ENCODE measurements around the gene ZFP36L1. TPM values are rescaled to one million over a fixed set of nuclear protein-coding genes. Genes with fewer than 3 reads are reported as not detected.

ZFP36L1 gene
- total RNA-seq, 4 donors from 2014 or later, result 170 to 564 (median 315) TPM

- H3K27ac ChIP-seq, result peak overlapping the region; percentile 99
- H3K4me3 ChIP-seq, result no peak overlapping the region
- H3K36me3 ChIP-seq, result no peaks in the 10 kb centered on the region
- DNase-seq, result no peak
- TF ChIP-seq POLR2A (IDR thresholded peaks at IDR 0.05), result no peak
- TF ChIP-seq, protein P1, sequence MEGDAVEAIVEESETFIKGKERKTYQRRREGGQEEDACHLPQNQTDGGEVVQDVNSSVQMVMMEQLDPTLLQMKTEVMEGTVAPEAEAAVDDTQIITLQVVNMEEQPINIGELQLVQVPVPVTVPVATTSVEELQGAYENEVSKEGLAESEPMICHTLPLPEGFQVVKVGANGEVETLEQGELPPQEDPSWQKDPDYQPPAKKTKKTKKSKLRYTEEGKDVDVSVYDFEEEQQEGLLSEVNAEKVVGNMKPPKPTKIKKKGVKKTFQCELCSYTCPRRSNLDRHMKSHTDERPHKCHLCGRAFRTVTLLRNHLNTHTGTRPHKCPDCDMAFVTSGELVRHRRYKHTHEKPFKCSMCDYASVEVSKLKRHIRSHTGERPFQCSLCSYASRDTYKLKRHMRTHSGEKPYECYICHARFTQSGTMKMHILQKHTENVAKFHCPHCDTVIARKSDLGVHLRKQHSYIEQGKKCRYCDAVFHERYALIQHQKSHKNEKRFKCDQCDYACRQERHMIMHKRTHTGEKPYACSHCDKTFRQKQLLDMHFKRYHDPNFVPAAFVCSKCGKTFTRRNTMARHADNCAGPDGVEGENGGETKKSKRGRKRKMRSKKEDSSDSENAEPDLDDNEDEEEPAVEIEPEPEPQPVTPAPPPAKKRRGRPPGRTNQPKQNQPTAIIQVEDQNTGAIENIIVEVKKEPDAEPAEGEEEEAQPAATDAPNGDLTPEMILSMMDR (IDR thresholded peaks at IDR 0.05), result no peak
- H3K4me1 ChIP-seq, result peaks cover 22 to 29% of the 10 kb centered on the region in 2 donors
- intact Hi-C loops (cut with DNase I; ENCODE audit: low total_unique reads), result loop anchor here (10.0 kb wide), 1 partner anchor 569 kb away; no protein-coding TSS in a partner anchor
- H3K9me3 ChIP-seq, result no peaks in the 10 kb centered on the region
- H3K27me3 ChIP-seq, result no peaks in the 10 kb centered on the region
These were observed 20.5 kb upstream of the ZFP36L1 start for GRCh38 chr14:68813318-68813838.

- Histone ChIP-seq H3K36me3 (no peaks in the 10 kb centered on the region), H3K27me3 (no peaks in the 10 kb centered on the region), H3K4me3 (no peak overlapping the region), H3K9me3 (no peaks in the 10 kb centered on the region), H3K27ac (peak overlapping the region in 1 of 2 donors; percentile 38), H3K4me1 (peaks cover 34 to 44% of the 10 kb centered on the region in 2 donors)
- intact Hi-C loops (cut with DNase I; ENCODE audit: low total_unique reads), result loop anchor here (10.0 kb wide), 1 partner anchor 566 kb away; no protein-coding TSS in a partner anchor
- TF ChIP-seq, protein P1 (IDR thresholded peaks at IDR 0.05), result no peak
- no peak for TF ChIP-seq POLR2A (IDR thresholded peaks at IDR 0.05)
- no peak for DNase-seq
These were observed 18.3 kb upstream of the ZFP36L1 start for GRCh38 chr14:68811171-68811570.

- intact Hi-C loops (cut with DNase I; ENCODE audit: low total_unique reads), result loop anchor here (10.0 kb wide), 1 partner anchor 566 kb away; no protein-coding TSS in a partner anchor
- TF ChIP-seq, protein P1 (IDR thresholded peaks at IDR 0.05), result no peak
- TF ChIP-seq POLR2A (IDR thresholded peaks at IDR 0.05), result no peak
- Histone ChIP-seq H3K27me3 (no peaks in the 10 kb centered on the region), H3K4me1 (peaks cover 28 to 38% of the 10 kb centered on the region in 2 donors), H3K9me3 (no peaks in the 10 kb centered on the region), H3K36me3 (no peaks in the 10 kb centered on the region), H3K4me3 (no peak overlapping the region), H3K27ac (peak overlapping the region; percentile 80 to 95)
- no peak for DNase-seq
These were observed 17.6 kb upstream of the ZFP36L1 start for GRCh38 chr14:68810173-68811153.

- Histone ChIP-seq H3K36me3 (no peaks in the 10 kb centered on the region), H3K27me3 (no peaks in the 10 kb centered on the region), H3K27ac (peak overlapping the region; percentile 80 to 95), H3K4me1 (peaks cover 23 to 38% of the 10 kb centered on the region in 2 donors), H3K9me3 (no peaks in the 10 kb centered on the region), H3K4me3 (no peak overlapping the region)
- no peak for TF ChIP-seq POLR2A (IDR thresholded peaks at IDR 0.05)
- TF ChIP-seq, protein P1 (IDR thresholded peaks at IDR 0.05), result no peak
- DNase-seq, result peak in 1 of 2 donors; percentile 26
- intact Hi-C loops (cut with DNase I; ENCODE audit: low total_unique reads), result no loop called here
These were observed 16.7 kb upstream of the ZFP36L1 start for GRCh38 chr14:68809524-68809923.
